C4-2B (cell line): ENCODE data around the gene THADA.

Experiments used
- H3K27ac ChIP-seq: fragments of 450-650 bp; 2 replicates; pipeline ENCODE4 v1.5.1; 2017
- CTCF ChIP-seq: fragments of 450-650 bp; conservative IDR thresholded peaks from 2 replicates; pipeline ENCODE4 v1.5.1; 2017; ENCODE audit warnings: mild to moderate bottlenecking
- ZFX ChIP-seq: fragments of 450-650 bp; IDR thresholded peaks from 2 replicates; pipeline ENCODE4 v1.6.1; 2017

Gene THADA

GRCh38 chr2:43323857-43324256, 272.0 kb downstream of the THADA start:
- no peak overlapping the region for H3K27ac ChIP-seq
- no peak for TF ChIP-seq CTCF
- no peak for TF ChIP-seq ZFX

GRCh38 chr2:43321446-43321845, 274.4 kb downstream of the THADA start:
- TF ChIP-seq ZFX, result no peak
- TF ChIP-seq CTCF, result no peak
- no peak overlapping the region for H3K27ac ChIP-seq

- no peak overlapping the region for H3K27ac ChIP-seq
- TF ChIP-seq ZFX (no peak), CTCF (no peak)
These were observed 276.3 kb downstream of the THADA start for GRCh38 chr2:43319541-43319940.

- no peak overlapping the region for H3K27ac ChIP-seq
- TF ChIP-seq ZFX, result no peak
- no peak for TF ChIP-seq CTCF
These were observed 277.0 kb downstream of the THADA start for GRCh38 chr2:43318791-43319190.

- H3K27ac ChIP-seq, result no peak overlapping the region
- TF ChIP-seq CTCF, result no peak
- no peak for TF ChIP-seq ZFX
These were observed 278.2 kb downstream of the THADA start for GRCh38 chr2:43317680-43318079.

GRCh38 chr2:43317194-43317593, 278.6 kb downstream of the THADA start:
- H3K27ac ChIP-seq, result no peak overlapping the region
- TF ChIP-seq CTCF, result no peak
- no peak for TF ChIP-seq ZFX

- TF ChIP-seq ZFX (no peak), CTCF (no peak)
- H3K27ac ChIP-seq, result no peak overlapping the region
These were observed 280.4 kb downstream of the THADA start for GRCh38 chr2:43315482-43315881.
